HG02973 (cell line): Measurements from ENCODE around the gene FREM1.

ENCODE experiments used
- ATAC-seq: cut with Tn5 transposase; IDR thresholded peaks from one replicate; pipeline ENCODE4 v1.9.1; 2021; ENCODE audit warnings: moderate library complexity; ENCODE audit not compliant: unreplicated experiment

The FREM1 gene

GRCh38 chr9:14912859-14913258, 2.6 kb upstream of the FREM1 start:
- ATAC-seq = no peak

GRCh38 chr9:14911046-14911445, 818 bp upstream of the FREM1 start:
- no peak for ATAC-seq

GRCh38 chr9:14909601-14909960, 647 bp downstream of the FREM1 start:
- no peak for ATAC-seq

- no peak for ATAC-seq
These were observed 1.0 kb downstream of the FREM1 start for GRCh38 chr9:14909181-14909580.

- no peak for ATAC-seq
These were observed 1.7 kb downstream of the FREM1 start for GRCh38 chr9:14908295-14909180.

- ATAC-seq = no peak
These were observed 2.5 kb downstream of the FREM1 start for GRCh38 chr9:14907696-14908095.

GRCh38 chr9:14907360-14907685, 2.9 kb downstream of the FREM1 start:
- no peak for ATAC-seq

GRCh38 chr9:14906644-14907359, 3.4 kb downstream of the FREM1 start:
- ATAC-seq = no peak

- no peak for ATAC-seq
These were observed 4.2 kb downstream of the FREM1 start for GRCh38 chr9:14906000-14906399.

- ATAC-seq = no peak
These were observed 7.2 kb downstream of the FREM1 start for GRCh38 chr9:14903040-14903439.

GRCh38 chr9:14902561-14902960, 7.7 kb downstream of the FREM1 start:
- no peak for ATAC-seq

- ATAC-seq = no peak
These were observed 10.4 kb downstream of the FREM1 start for GRCh38 chr9:14899815-14900193.

- ATAC-seq = no peak
These were observed 11.0 kb downstream of the FREM1 start for GRCh38 chr9:14899042-14899814.

GRCh38 chr9:14895806-14896205, 14.4 kb downstream of the FREM1 start:
- no peak for ATAC-seq

- ATAC-seq = no peak
These were observed 16.9 kb downstream of the FREM1 start for GRCh38 chr9:14893280-14893679.

- no peak for ATAC-seq
These were observed 18.9 kb downstream of the FREM1 start for GRCh38 chr9:14891332-14891731.

GRCh38 chr9:14889451-14889850, 20.8 kb downstream of the FREM1 start:
- ATAC-seq = no peak

GRCh38 chr9:14888875-14889274, 21.4 kb downstream of the FREM1 start:
- no peak for ATAC-seq

- no peak for ATAC-seq
These were observed 22.0 kb downstream of the FREM1 start for GRCh38 chr9:14888272-14888671.

GRCh38 chr9:14887149-14887548, 23.1 kb downstream of the FREM1 start:
- ATAC-seq = no peak

- no peak for ATAC-seq
These were observed 26.8 kb downstream of the FREM1 start for GRCh38 chr9:14883310-14883944.
